Kidney (tissue), 14 donors: ENCODE results near the gene EIF2D. TPM values are rescaled to one million over a fixed set of nuclear protein-coding genes. Genes with fewer than 3 reads are reported as not detected.

Experiments
- DNase-seq, 5 donors: peaks; one replicate each; pipeline ENCODE4 v3.0.0-alpha.2; 2013 to 2020
- FAIRE-seq: peaks from 2 replicates; lab custom pipeline; 2012; peaks lifted over from hg19 to GRCh38; lab: Jason Lieb, UNC
- H3K27ac ChIP-seq, 2 donors: one replicate each; pipeline ENCODE4 v1.7.0; 2013; ENCODE audit warnings: low read depth in 2 of 2, low read length in 2 of 2, inconsistent platforms in 1 of 2
- H3K27me3 ChIP-seq: one replicate; pipeline ENCODE4 v1.7.1; 2013; ENCODE audit warnings: low read length, inconsistent platforms; ENCODE audit not compliant: control insufficient read depth, insufficient read depth
- H3K36me3 ChIP-seq, 3 donors: one replicate each; pipeline versions ENCODE4 v1.7.0 to v1.7.1; 2013; ENCODE audit warnings: low read length in 3 of 3, control low read depth in 1 of 3, inconsistent platforms in 1 of 3; ENCODE audit not compliant: insufficient read depth in 3 of 3, control insufficient read depth in 2 of 3
- H3K4me1 ChIP-seq, 3 donors: one replicate each; pipeline versions ENCODE4 v1.7.0 to v1.7.1; 2013; ENCODE audit warnings: low read length in 3 of 3, inconsistent platforms in 1 of 3, low read depth in 1 of 3; ENCODE audit not compliant: control insufficient read depth in 2 of 3, insufficient read depth in 2 of 3
- H3K4me3 ChIP-seq, 3 donors: one replicate each; pipeline versions ENCODE4 v1.7.0 to v1.8.1; 2013; ENCODE audit warnings: low read length in 3 of 3, control low read depth in 1 of 3, inconsistent platforms in 1 of 3
- H3K9ac ChIP-seq, 3 donors: one replicate each; pipeline versions ENCODE4 v1.7.0 to v1.7.1; 2013; ENCODE audit warnings: low read length in 3 of 3, control low read depth in 1 of 3, inconsistent platforms in 1 of 3
- H3K9me3 ChIP-seq, 3 donors: one replicate each; pipeline versions ENCODE4 v1.7.0 to v1.7.1; 2013; ENCODE audit warnings: low read length in 3 of 3, control low read depth in 1 of 3, inconsistent platforms in 1 of 3; ENCODE audit not compliant: control insufficient read depth in 2 of 3, insufficient read depth in 1 of 3
- intact Hi-C: fragments of 100-400 bp; cut with DNase I; formaldehyde crosslinking; loops from one replicate; pipeline ENCODE4 v1.11.1; 2022
- polyA plus RNA-seq: library from polyadenylated mRNA; stranded (reverse); fragments of 350-450 nt; fragmentation: Illumina TruSeq; extraction: RNeasy Lipid Tissue Mini Kit (QIAGEN cat#74804); gene quantifications from one replicate; pipeline ENCODE4 v1.2.3, GENCODE V29; 2014; ENCODE audit warnings: low read depth, low replicate concordance; ENCODE audit not compliant: insufficient read depth
- total RNA-seq: library from RNA; stranded (reverse); fragmentation: NEBNext Ultra II Directional; extraction: Animal tissue kit (Norgen Biotek cat#: 25700); gene quantifications from one replicate; pipeline ENCODE4 v1.2.1, GENCODE V29; 2021
- TF ChIP-seq, protein P1 (sequence below): IDR thresholded peaks from 3 replicates; pipeline ENCODE4 v1.5.1; 2012; ENCODE audit warnings: mild to moderate bottlenecking, moderate library complexity, borderline replicate concordance; ENCODE audit not compliant: insufficient read depth; ENCODE audit errors: extremely low read depth
- donor health status: control.
- donor health status: control.
- donor health status: control.
- donor health status: control.
- donor health status: control.
- donor health status: DM: yes; HTN: yes; CAD: no.
- donor health status: Normal renal cell carcinoma (clear cell type).

Gene EIF2D
- total and polyA plus RNA-seq, 2 donors from 2014 or later, result 44.5 to 45.1 TPM

- Histone ChIP-seq H3K9me3 (no peaks in the 10 kb centered on the region), H3K4me1 (peaks cover 2 to 15% (median 13%) of the 10 kb centered on the region in 3 donors), H3K36me3 (no peaks in the 10 kb centered on the region), H3K4me3 (no peak overlapping the region), H3K27me3 (no peaks in the 10 kb centered on the region), H3K9ac (no peak overlapping the region), H3K27ac (no peak overlapping the region)
- DNase-seq (no peak), FAIRE-seq (no peak)
- TF ChIP-seq, protein P1, sequence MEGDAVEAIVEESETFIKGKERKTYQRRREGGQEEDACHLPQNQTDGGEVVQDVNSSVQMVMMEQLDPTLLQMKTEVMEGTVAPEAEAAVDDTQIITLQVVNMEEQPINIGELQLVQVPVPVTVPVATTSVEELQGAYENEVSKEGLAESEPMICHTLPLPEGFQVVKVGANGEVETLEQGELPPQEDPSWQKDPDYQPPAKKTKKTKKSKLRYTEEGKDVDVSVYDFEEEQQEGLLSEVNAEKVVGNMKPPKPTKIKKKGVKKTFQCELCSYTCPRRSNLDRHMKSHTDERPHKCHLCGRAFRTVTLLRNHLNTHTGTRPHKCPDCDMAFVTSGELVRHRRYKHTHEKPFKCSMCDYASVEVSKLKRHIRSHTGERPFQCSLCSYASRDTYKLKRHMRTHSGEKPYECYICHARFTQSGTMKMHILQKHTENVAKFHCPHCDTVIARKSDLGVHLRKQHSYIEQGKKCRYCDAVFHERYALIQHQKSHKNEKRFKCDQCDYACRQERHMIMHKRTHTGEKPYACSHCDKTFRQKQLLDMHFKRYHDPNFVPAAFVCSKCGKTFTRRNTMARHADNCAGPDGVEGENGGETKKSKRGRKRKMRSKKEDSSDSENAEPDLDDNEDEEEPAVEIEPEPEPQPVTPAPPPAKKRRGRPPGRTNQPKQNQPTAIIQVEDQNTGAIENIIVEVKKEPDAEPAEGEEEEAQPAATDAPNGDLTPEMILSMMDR, result no peak
- intact Hi-C loops, result no loop called here
These were observed 53.2 kb downstream of the EIF2D start for GRCh38 chr1:206558794-206559671.

- Histone ChIP-seq H3K4me1 (peaks cover 2 to 15% (median 13%) of the 10 kb centered on the region in 3 donors), H3K27me3 (no peaks in the 10 kb centered on the region)
These were observed 54.4 kb downstream of the EIF2D start for GRCh38 chr1:206557636-206558473.

GRCh38 chr1:206556750-206557635 lies 55.3 kb downstream of the EIF2D start:
- Histone ChIP-seq H3K9me3 (no peaks in the 10 kb centered on the region), H3K27ac (peak overlapping the region in 1 of 2 donors; percentile 50), H3K4me3 (peak overlapping the region; percentile 38 to 52 (median 46)), H3K9ac (no peak overlapping the region), H3K4me1 (peaks cover 2 to 15% (median 13%) of the 10 kb centered on the region in 3 donors), H3K27me3 (no peaks in the 10 kb centered on the region), H3K36me3 (no peaks in the 10 kb centered on the region)
- TF ChIP-seq, protein P1, result no peak
- FAIRE-seq (no peak), DNase-seq (peak; percentile 82 to 94 (median 87))
- intact Hi-C loops, result no loop called here

More at GRCh38 chr1:206557636-206558473, 54.4 kb downstream of the EIF2D start:
- Histone ChIP-seq H3K27ac (peak overlapping the region in 1 of 2 donors; percentile 50), H3K9me3 (no peaks in the 10 kb centered on the region), H3K9ac (peak overlapping the region in 1 of 3 donors; percentile 17), H3K4me3 (peak overlapping the region; percentile 38 to 52 (median 46)), H3K36me3 (no peaks in the 10 kb centered on the region)
- FAIRE-seq, result no peak
- DNase-seq, result peak in 2 of 5 donors; percentile 19 to 53
- TF ChIP-seq, protein P1, result no peak
- intact Hi-C loops, result no loop called here
